ENCODE results near the gene SCUBE3.

The SCUBE3 gene

DNA sequence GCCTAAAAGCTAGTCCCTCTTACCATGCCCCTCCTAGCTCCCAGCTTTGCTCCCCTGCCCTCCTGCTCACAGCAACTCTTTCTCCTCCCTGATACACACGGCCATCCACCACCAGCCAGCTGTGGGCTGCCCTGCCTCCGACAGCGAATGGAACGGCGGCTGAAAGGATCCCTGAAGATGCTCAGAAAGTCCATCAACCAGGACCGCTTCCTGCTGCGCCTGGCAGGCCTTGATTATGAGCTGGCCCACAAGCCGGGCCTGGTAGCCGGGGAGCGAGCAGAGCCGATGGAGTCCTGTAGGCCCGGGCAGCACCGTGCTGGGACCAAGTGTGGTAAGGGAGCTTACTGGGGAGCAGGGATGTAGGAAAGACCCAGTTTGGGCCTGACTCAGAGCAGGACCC is 29.1 kb downstream of the SCUBE3 start:
- DNase-seq = no peak

DNA sequence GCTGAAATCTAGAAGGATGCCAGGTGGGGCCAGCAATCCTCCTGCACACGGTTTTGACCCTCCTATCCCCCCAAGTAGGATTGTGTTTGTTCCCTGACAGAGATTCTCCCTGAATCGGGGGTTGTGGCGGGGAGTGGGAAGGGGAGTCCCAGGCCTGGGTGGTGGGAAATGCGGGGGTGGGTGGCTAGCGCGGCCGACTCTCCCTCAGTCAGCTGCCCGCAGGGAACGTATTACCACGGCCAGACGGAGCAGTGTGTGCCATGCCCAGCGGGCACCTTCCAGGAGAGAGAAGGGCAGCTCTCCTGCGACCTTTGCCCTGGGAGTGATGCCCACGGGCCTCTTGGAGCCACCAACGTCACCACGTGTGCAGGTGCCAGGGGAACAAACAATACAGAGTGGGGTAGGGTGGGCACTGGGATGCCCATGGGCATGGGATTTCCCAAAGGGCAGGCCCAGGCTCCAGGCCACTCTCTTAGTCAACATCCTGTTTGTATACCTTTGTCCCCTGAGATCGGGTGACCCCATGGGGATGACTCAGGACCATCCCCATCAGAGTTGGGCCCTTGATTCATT is 29.7 kb downstream of the SCUBE3 start:
- no peak for DNase-seq

DNA sequence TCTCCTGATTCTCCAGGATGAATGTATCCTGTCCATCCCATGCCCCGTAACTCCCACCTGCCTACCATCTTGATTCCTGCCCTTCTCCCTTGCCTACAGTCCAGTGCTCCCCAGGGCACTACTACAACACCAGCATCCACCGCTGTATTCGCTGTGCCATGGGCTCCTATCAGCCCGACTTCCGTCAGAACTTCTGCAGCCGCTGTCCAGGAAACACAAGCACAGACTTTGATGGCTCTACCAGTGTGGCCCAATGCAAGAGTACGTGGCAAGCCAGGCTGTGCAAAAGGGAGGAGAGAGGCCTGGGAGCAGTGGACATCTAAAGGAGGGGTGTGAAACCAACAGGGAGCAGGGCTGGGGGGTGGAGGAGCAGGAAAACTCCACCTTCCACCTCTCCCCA is 30.8 kb downstream of the SCUBE3 start:
- DNase-seq = no peak

DNA sequence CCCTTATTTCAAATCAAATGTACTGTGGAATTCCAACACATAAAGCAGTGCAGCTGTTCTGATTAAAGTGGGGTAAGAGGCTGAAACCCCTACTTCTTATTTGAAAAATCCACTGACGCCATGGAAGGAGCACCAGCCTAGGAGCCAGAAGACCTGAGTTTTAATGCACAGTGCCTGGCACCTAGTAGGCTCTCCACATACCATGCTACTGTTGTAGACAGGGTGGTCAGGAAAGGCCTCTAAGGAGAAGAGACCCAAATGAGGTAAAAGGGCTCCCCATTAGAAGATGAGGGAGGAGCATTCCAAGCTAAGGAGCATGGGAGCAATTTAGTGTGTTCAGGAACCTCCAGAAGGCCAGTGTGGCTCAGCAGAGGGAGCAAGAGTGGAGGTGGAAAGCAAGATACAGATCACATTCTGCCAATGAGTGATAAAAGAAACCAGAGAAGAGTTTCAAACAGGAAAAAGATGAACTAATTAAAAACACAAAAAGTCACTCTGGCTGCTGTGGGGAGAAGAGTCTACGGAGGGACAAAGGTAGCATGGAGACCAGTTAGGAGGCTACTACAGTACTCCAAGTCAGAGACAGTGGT is 34.0 kb downstream of the SCUBE3 start:
- DNase-seq = no peak

DNA sequence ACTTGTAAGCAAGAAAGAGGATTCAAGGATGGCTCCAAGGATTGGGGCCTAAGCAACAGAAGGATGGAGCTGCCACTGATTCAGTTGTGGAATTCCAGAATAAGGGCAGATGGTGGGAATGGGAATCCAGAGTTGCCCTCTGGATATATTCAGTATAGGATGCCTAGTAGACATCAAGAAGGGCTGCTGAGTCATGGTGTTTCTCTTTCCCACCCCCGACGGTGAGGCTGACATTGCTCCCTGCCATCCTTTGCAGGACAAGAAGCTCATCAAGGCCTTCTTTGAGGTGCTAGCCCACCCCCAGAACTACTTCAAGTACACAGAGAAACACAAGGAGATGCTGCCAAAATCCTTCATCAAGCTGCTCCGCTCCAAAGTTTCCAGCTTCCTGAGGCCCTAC is 34.5 kb downstream of the SCUBE3 start:
- DNase-seq = no peak

DNA sequence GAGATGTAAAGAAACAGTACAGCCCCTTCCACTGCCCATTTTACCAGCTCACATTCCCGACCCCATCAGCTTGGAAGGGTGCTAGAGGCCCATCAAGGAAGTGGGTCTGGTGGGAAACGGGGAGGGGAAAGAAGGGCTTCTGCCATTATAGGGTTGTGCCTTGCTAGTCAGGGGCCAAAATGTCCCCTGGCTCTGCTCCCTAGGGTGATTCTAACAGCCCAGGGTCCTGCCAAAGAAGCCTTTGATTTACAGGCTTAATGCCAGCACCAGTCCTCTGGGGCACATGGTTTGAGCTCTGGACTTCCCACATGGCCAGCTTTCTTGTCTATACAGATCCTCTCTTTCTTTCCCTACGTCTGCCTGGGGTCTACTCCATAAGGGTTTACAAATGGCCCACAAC is 35.2 kb downstream of the SCUBE3 start:
- peak in 1 of 2 experiments; percentile 16 for DNase-seq

DNA sequence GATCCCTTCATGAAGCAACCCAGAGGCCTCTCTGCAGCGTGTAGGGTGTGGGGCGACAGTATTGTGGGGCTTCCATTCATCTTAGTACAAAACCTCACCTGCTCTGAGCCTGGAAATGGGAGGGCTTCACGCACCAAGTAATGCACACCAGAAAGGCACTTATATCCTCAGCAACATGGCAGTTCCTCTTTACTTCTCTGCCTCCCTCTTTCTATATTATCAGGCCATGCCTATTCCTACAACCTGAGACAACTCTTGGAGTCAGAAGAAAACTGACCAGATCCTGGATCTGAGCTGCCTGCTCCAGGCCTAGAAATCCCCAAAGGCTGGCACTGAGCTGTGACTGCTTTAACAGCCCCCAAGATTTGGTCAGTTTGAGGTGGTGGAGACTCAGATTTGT is 38.2 kb downstream of the SCUBE3 start:
- no peak for DNase-seq

DNA sequence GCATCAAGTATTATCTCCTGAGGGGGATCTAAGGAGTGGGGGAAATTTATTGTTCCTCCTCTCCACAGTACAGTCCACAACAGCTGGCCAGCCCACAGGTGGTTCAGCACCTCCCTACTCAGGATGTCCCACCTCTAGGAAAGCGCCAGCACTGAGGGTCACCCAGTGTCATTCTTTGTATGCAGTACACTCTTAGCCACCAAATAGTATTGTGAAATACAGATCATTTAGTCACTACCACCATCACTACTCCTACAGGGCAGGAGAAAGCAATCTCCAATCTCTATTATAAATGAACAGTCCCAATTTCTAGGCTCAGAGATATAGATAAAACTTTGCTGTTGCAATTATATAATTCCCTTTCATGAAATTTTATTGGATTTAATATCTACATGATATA is 39.5 kb downstream of the SCUBE3 start:
- DNase-seq = no peak

DNA sequence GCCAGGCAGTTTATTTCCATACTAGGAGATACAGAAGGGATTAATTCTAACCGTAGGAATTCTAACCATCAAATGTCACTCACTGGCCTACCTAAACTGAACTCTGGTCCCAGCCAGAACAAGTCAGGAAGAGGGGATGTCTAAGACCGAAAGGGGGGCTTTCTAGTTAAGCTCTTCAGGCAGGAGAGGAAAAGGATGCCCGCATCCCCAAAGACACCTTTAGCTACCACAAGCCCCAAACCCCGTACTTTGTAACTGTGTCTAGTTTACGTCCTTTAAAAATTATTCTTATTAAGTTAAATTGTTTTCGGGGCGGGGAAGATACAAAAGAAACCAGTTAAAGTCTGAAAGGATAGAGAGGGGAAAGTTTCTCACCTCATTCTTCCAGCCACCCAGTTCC is 44.6 kb downstream of the SCUBE3 start:
- no peak for DNase-seq

DNA sequence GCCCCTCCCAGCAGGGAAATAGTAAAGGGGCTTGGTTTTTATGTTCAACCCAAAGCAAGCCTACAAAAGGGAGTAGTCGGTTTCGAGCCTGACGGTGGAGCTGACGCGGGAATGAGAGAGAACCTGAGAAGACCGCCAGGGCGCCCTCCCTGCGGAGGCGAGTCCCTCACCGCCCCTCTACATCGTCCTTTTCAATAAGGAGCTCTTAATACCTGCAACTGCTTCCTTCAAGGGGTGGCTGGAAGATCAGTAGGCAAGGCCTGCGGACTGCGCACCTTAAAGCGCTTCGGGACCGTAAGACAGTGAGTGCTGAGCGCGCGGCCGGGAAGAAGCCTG is 45.1 kb downstream of the SCUBE3 start:
- no peak for DNase-seq

DNA sequence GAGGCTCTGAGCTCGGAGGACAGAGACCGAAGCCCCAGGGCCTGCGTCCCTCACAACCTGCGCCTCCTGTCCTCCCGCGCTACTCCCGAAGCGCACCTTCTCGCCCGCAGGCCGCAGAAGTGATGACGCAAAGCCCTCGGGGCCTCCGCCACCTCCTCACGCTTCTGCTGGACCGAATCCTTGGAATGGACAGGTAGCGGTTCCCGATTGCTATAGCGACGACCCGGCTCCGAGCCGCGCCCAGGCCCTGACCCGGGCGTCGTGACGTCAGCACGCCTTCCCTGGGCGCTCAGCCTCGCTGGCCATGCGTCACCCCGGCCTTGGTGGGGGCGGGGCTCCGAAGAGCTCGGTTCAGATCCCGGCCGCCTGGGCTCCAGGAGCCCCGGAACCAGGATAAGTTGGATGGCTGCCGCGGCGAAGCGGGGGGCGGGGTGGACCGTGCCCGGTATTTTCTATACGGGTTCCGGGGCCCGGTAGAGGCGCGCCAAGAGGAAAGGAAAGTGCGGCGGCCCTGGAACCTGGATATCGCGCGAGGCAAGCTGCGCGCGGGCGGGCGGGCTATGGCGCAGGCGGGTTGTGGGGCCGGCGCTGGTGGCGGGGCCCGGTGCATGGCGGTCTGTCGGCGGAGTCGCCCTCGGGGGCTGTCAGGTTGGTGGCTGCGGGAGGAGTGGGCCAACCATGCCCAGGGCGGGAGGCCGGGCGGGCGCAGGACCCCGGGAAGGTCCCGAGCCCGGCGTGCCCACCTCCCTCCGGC is 45.6 kb downstream of the SCUBE3 start, which contains the start of gene ZNF76:
TSS of gene ZNF76 (plus strand) at position 542 of the 754 bp plus-strand sequence. CDS start 21,417 bp downstream, outside the sequence.
- DNase-seq = peak; percentile 96 to 98

DNA sequence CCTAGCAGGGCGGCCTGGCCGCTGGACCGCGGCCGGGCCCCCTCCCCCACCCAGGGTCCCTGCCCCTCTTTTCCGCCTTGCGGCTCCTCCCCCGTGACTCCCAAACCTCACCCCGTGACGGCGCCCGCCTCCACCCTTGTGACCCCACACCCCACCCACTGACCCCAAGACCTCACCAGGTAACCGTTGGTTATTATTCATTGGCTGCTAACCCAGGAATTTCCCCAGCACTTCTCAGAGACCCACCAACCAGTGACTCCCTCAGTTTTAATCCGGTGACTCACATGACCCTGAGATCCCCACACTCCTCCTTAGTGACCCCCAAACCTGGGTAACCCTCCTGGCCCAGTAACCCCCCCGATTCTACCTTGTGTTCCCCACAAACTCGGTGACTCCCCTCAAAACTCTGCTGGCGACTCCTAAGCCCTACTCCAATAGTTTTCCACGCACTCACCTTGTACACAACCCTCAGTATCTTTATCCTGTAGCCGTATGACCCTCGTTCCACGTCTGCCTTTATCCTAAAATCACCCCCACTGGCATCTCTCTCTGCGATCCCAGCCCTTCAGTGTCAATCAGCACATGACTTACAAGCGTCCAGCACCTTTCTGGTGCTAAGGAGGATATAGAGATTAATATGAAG is 46.3 kb downstream of the SCUBE3 start:
- DNase-seq = peak in 1 of 2 experiments; percentile 79

DNA sequence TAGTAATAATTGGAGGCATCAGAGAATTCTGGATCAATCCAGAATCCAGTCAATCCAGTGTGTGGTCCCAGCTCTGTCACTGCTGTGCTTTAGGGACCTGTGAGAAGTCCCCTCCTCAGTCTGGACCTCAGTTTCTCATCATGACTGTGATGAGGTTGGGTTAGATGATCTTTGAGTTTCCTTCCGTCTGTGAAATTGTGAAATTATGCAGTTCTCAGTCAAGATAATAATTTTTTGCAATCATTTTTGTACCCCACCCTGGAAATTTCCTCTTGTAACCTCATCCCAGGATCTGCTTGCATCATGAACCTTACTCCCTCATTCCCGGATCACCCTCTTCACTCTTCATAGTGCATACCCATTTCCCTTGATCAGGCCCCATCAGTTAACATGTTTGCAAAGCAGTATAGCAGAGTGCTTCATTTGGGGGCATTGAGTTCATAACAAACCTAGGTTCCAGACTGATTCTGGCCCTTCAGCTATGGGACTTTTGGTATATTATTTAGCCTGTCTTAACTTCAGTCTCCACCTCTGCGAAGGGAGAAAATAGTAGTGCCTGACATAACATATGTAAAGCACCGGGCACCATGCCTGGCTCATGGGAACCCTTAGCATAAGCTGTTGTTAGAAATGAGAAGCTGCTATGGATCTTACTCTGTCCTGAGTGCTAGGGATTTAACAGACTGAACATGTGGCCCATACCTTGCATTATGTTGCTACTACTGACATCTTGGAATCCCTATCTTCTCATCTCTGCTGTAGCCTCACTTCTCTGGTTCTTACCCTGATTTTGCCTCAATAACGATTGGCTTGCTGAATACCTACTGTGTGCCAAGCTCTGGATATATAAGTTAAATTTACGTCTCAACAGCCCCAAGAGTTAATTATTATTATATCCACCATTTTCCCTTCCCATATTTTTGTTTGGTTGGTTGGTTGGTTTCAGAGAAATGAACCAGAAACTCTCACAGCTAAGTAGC is 47.1 kb downstream of the SCUBE3 start:
- no peak for DNase-seq

DNA sequence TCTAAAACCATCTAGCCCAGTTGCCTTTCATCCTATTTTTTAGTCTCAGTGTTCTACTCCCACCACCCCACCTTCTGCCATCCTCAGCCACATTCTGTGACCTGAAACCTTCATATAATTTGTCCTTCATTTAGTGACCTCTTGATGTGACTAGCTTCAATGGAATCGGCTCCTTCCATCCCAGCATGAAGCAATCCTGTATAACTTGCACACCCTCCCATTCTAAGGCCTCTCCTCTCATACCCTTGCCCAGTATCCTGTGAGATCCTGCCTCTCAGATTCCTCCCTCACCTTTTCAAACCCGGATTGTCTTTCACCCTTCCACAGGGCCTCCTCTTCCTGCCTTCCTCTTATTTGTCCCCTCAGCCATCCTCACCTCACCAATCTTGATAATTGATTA is 48.8 kb downstream of the SCUBE3 start:
- no peak for DNase-seq

DNA sequence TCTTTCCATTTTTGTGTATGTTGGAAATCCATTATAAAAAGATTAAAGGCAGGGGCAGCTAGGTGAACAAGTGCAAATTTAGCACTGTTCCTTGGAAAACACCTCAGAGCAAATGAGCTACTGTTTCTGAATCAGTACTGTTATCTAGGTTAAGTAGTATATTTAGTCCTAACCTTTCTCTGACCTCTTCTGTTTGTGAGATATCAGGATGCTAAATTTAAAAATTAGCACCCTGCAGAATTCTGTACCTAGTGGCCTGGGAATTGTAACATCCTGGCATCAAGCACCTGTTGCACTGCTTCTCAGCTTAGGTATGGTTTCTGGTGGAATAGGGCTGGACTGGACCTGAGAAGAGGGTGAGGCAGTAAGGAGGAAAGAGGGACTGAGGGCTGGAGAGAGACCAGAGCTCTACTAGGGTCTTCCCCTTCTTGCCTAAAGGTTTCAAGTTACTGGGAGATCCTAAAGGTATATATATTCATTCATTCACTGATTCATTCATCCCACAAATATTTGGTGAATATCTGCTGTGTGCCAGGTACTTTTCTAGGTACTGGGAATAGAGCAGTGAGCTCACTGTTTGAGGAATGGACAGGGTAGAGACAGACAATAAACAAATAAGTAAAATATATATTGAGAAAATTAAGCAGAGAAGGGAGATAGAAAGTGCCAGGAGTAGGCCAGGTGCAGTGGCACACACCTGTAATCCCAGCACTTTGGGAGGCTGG is 51.0 kb downstream of the SCUBE3 start:
- no peak for DNase-seq

DNA sequence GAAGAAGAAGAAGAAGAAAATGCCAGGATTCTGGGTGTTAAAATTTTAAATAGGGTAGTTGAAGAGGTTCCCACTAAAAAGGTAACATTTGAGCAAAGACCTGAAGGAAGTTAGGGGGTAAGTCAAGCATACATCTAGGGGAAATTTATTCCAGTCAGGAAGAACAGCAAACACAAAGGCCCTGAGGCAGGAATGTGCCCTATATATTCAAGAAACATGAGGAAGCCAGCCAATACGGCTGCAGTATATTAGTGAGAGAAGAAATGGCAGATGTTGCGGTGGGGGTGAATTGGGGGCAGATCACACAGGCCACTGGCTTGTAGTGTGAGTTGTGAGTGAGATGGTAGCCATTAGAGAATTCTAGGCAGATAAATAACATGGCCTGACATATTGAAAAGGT is 51.8 kb downstream of the SCUBE3 start:
- DNase-seq = no peak

DNA sequence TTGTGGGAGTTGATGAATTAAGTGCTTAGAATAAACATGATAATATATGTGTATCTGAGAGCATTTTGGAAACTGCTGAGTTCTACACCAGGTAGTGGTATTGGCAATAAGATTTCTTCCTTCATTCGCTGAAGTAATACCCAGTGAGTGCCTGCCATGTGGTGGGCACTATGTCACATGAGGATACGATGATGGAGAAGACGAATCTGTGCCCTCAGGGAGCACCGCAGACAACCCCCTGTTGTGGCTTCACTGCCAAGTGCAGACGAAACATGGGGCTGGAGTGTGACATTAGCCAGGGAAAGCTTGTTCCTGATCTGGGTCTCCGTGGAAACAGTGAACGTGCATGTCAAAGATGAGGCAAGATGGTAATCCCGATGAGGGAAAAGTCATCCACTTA is 53.7 kb downstream of the SCUBE3 start:
- no peak for DNase-seq

DNA sequence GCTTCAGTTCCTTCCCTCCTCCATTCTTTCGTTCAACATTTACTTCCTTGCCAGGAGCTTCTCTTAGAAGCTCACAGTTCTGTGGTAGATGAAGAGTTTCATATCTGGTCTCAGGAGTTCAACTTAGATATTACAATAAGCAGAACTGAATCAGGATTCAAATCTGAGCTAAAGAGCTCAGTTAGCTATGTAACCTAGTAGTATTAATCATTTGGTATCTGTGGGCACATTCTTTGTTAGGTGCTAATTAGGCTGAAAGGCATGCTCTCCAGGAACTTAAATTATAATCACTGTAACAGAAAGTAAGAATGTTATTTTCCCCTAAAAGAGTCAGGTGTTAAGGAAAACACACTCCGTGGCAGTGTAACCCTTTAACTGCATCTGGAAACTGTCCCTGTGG is 54.1 kb downstream of the SCUBE3 start:
- DNase-seq = no peak

DNA sequence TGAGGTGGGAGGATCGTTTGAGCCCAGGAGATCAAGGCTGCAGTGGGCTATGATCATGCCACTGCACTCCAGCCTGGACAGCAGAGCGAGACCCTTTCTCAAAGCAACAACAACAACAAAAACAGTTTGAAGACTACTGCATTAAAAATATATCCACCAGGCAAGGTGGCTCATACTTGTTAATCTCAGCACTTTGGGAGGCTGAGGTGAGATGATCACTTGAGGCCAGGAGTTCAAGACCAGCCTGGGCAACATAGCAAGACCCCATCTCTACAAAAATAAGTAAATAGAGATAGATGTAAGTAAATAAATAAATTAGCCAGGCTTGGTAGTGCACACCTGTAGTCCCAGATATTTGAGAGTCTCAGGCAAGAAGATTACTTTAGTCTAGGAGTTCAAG is 58.2 kb downstream of the SCUBE3 start:
- no peak for DNase-seq

DNA sequence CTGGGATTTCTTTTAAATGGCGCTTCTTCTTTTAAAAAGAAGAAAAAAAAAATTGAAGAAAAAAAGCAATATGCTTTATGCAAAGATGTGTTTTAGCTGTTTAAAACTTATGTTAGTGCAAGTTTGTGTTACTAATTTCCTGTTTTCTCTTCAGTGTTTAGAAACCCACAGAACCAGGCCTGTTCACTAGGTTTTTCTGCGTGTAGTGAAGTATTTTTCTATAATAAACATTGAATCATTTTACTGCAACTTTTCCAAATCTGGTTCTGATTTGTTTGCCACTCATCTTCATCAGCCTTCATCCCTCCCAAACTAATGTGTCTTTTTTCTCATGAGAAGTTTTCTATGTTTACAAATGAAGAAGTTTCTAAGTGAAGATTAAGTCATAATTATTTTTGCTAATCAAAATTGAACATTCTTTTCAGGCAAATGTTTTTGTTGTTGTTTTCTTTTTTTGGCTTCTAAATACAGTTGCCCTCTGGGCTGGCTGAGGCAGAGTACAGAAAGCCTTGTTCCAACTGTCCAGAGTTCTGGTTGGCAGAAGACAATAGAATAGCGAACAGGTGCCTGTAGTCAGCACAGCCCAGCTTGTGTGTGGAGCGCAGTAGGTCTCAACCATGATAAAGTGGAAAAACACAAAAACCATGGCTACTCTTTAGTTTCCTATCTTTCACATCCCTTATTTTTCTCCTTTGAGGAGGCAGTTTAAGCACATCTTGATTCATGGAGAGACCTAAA is 60.2 kb downstream of the SCUBE3 start:
- DNase-seq = no peak

DNA sequence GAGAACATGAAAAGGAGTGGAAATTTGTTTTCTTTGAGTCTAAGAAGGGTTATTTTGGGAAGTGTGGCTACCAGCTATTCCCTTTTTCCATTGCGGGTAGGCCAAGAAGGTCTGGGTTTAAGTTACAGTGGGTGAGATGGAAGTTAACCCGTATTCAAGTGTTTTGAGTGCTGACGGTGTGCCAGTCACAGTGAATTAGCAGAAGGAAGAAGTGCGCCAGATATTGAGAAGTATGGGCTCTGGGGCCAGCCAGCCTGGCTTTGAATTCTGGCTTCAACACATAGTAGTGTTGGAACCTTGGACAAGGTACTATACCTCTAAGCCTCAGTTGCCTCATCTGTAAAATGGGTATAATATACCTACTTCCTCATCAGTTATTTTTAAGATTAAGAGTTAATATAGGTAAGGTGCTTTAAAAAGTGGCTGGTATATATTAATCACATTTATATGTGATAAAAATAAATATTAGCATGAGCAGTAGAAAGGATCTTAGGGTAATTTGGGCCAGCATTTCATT is 62.0 kb downstream of the SCUBE3 start:
- no peak for DNase-seq

Data from NCI-H446 (cell line).